Measurements from ENCODE around the gene DLG5. TPM values are rescaled to one million over a fixed set of nuclear protein-coding genes. Genes with fewer than 3 reads are reported as not detected.

Gene DLG5
- total RNA-seq, 1 experiment from 2014 or later = 69.7 TPM

- H3K27ac Mint-ChIP-seq (ENCODE audit: unreplicated experiment) = no peak overlapping the region
- CTCF ChIA-PET = interaction anchor here (1.4 kb wide), 1 partner anchor 31 kb away, joined by 4 read pairs; no protein-coding TSS in a partner anchor
Observed at GRCh38 chr10:77742172-77742571, 184.4 kb downstream of the DLG5 start.

DNA sequence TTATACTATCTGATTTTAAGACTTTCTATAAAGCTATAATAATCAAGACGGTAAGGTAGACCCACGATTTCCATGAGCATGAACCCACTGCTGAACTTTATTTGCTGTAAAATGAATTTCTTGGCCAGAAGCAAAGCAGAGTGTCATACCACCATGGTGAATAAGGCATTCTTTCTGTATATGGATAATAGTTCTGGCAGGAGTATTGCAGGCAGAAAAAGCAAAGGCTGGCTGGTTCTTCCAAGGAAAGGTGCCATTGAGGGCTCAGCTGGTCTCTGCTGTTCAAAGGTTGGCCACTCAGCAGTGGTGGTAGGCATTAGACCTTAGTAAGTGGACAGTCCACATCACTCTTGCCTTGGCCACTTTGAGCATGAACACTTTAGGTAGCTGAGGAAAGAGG is 184.8 kb downstream of the DLG5 start:
- Histone ChIP-seq H3K4me3 (ENCODE audit: low read depth, low read length) (no peak overlapping the region), H3K4me1 (no peaks in the 10 kb centered on the region), H3K27me3 (replicated peaks; ENCODE audit: control insufficient read depth, insufficient read depth, low read length) (no peaks in the 10 kb centered on the region), H3K9me3 (peaks cover 12% of the 10 kb centered on the region; the same call in 1 of the 2 replicates), H3K36me3 (ENCODE audit: control insufficient read depth, insufficient read depth, low read length) (no peaks in the 10 kb centered on the region)
- H3K4me1 Mint-ChIP-seq (ENCODE audit: low read depth, unreplicated experiment) = no peaks in the 10 kb centered on the region
- no peak for TF ChIP-seq CTCF (IDR thresholded peaks at IDR 0.05; ENCODE audit: insufficient read depth in 1 of 2, low read depth in 1 of 2, low read length in 1 of 2, severe bottlenecking in 1 of 2, unreplicated experiment in 1 of 2)
- ChIA-PET CTCF (interaction anchor here (1.4 kb wide), 1 partner anchor 30 kb away, joined by 4 read pairs; no protein-coding TSS in a partner anchor), POLR2A (interaction anchor here (0.6 kb wide), 1 partner anchor 154 kb away, joined by 3 read pairs; no protein-coding TSS in a partner anchor)
- H3K4me3 Mint-ChIP-seq (ENCODE audit: unreplicated experiment) = no peak overlapping the region
- BruUV-seq (replicated peaks) = no TSS peak
- no peaks in the 10 kb centered on the region for H3K27me3 Mint-ChIP-seq (ENCODE audit: insufficient read depth, unreplicated experiment)
- H3K9me3 Mint-ChIP-seq (ENCODE audit: unreplicated experiment) = peaks cover 36% of the 10 kb centered on the region
- no peak overlapping the region for H3K27ac Mint-ChIP-seq (ENCODE audit: unreplicated experiment)
- no peak for DNase-seq
- no peaks in the 10 kb centered on the region for H3K36me3 Mint-ChIP-seq (ENCODE audit: insufficient read depth, unreplicated experiment)
- intact Hi-C loops (cut with micrococcal nuclease; ENCODE audit: unreplicated experiment) = no loop called here

More at GRCh38 chr10:77742172-77742571, 184.4 kb downstream of the DLG5 start:
- H3K4me3 Mint-ChIP-seq (ENCODE audit: unreplicated experiment) = no peak overlapping the region
- no peak overlapping the region for H3K4me3 ChIP-seq (ENCODE audit: low read depth, low read length)
- no peaks in the 10 kb centered on the region for H3K27me3 ChIP-seq (replicated peaks; ENCODE audit: control insufficient read depth, insufficient read depth, low read length)
- no peaks in the 10 kb centered on the region for H3K27me3 Mint-ChIP-seq (ENCODE audit: insufficient read depth, unreplicated experiment)
- DNase-seq = no peak
- H3K9me3 ChIP-seq = peaks cover 7% of the 10 kb centered on the region; the same call in 1 of the 2 replicates
- H3K4me1 ChIP-seq = no peaks in the 10 kb centered on the region
- POLR2A ChIA-PET = no interaction called here
- H3K9me3 Mint-ChIP-seq (ENCODE audit: unreplicated experiment) = peaks cover 36% of the 10 kb centered on the region
- no peaks in the 10 kb centered on the region for H3K36me3 ChIP-seq (ENCODE audit: control insufficient read depth, insufficient read depth, low read length)
- H3K36me3 Mint-ChIP-seq (ENCODE audit: insufficient read depth, unreplicated experiment) = no peaks in the 10 kb centered on the region
- intact Hi-C loops (cut with micrococcal nuclease; ENCODE audit: unreplicated experiment) = no loop called here
- BruUV-seq (replicated peaks) = no TSS peak
- no peaks in the 10 kb centered on the region for H3K4me1 Mint-ChIP-seq (ENCODE audit: low read depth, unreplicated experiment)
- no peak for TF ChIP-seq CTCF (IDR thresholded peaks at IDR 0.05; ENCODE audit: insufficient read depth in 1 of 2, low read depth in 1 of 2, low read length in 1 of 2, severe bottlenecking in 1 of 2, unreplicated experiment in 1 of 2)

Other genes starting within 250 kb of the DLG5 start
- gene POLR3A, start 102.8 kb upstream of the DLG5 start, total RNA-seq (2022) = 25.5 and 29.1 TPM in 2 replicates
- gene RPS24, start 107.1 kb upstream of the DLG5 start, total RNA-seq (2022) = 2,311 and 2,407 TPM in 2 replicates

Data from Caco-2 (cell line).